Activated CD4-positive, alpha-beta memory T cell treated with anti-CD3 and anti-CD28 coated beads, Interleukin-2, amount 10 ng/mL, durations not matched to agents 7 days and 5 days (primary cell): Measurements from ENCODE around the gene PGA4. TPM values are rescaled to one million over a fixed set of nuclear protein-coding genes. Genes with fewer than 3 reads are reported as not detected.
A peak's percentile ranks its signal among the peaks of the same experiment; 100 is the strongest.

Experiments used
- CTCF ChIA-PET: fragments of 350-600 bp; sonication (Branson Sonifier 250); formaldehyde crosslinking; loops from one replicate; lab custom pipeline; 2021; ENCODE audit warnings: antibody characterized with exemption, inconsistent platforms; lab: Charles Lee
- POLR2A ChIA-PET: fragments of 350-600 bp; sonication (Branson Sonifier 250); formaldehyde crosslinking; loops from one replicate; lab custom pipeline; 2021; ENCODE audit warnings: antibody characterized with exemption; lab: Charles Lee
- DNase-seq: peaks from one replicate; pipeline ENCODE4 v3.0.0-alpha.2; 2020
- H3K27ac Mint-ChIP-seq: one replicate; pipeline ENCODE4 v1.8.0; 2021; ENCODE audit warnings: mild to moderate bottlenecking, mixed read lengths
- H3K27me3 Mint-ChIP-seq: one replicate; pipeline ENCODE4 v1.8.0; 2021; ENCODE audit warnings: mixed read lengths
- H3K36me3 Mint-ChIP-seq: one replicate; pipeline ENCODE4 v1.8.0; 2021; ENCODE audit warnings: low read depth, mixed read lengths
- H3K4me1 Mint-ChIP-seq: one replicate; pipeline ENCODE4 v1.8.0; 2021; ENCODE audit warnings: mixed read lengths
- H3K4me3 Mint-ChIP-seq: one replicate; pipeline ENCODE4 v1.8.0; 2021; ENCODE audit warnings: mild to moderate bottlenecking, mixed read lengths
- H3K9me3 Mint-ChIP-seq: one replicate; pipeline ENCODE4 v1.8.0; 2021; ENCODE audit warnings: mixed read lengths
- total RNA-seq, 2 experiments: library from RNA; stranded (reverse); gene quantifications; one replicate each; pipeline ENCODE4 v1.2.3, GENCODE V29; 2021

The PGA4 gene
- total RNA-seq, 2 experiments from 2014 or later, result not detected

- H3K4me3 Mint-ChIP-seq, result no peak overlapping the region
- no peaks in the 10 kb centered on the region for H3K9me3 Mint-ChIP-seq
- no peaks in the 10 kb centered on the region for H3K36me3 Mint-ChIP-seq
- DNase-seq, result no peak
- POLR2A ChIA-PET, result no interaction called here
- H3K27ac Mint-ChIP-seq, result no peak overlapping the region
- peaks cover 2% of the 10 kb centered on the region for H3K27me3 Mint-ChIP-seq
- peaks cover 16% of the 10 kb centered on the region for H3K4me1 Mint-ChIP-seq
- CTCF ChIA-PET, result no interaction called here
Observed at GRCh38 chr11:61266602-61267001, 44.5 kb downstream of the PGA4 start.

- Mint-ChIP-seq H3K27me3 (peaks cover under 1% of the 10 kb centered on the region), H3K9me3 (no peaks in the 10 kb centered on the region), H3K4me3 (no peak overlapping the region), H3K27ac (no peak overlapping the region), H3K36me3 (no peaks in the 10 kb centered on the region), H3K4me1 (peaks cover 16% of the 10 kb centered on the region)
- POLR2A ChIA-PET, result no interaction called here
- DNase-seq, result no peak
- CTCF ChIA-PET, result interaction anchor here (1.2 kb wide), 1 partner anchor 13 kb away, joined by 3 read pairs; no protein-coding TSS in a partner anchor
Observed at GRCh38 chr11:61267437-61267841, 45.3 kb downstream of the PGA4 start.

GRCh38 chr11:61268588-61269250, 46.6 kb downstream of the PGA4 start:
- no peak for DNase-seq
- H3K27ac Mint-ChIP-seq, result no peak overlapping the region
- ChIA-PET POLR2A (no interaction called here), CTCF (interaction anchor here (1.2 kb wide), 1 partner anchor 15 kb away, joined by 3 read pairs; no protein-coding TSS in a partner anchor)
- no peaks in the 10 kb centered on the region for H3K27me3 Mint-ChIP-seq
- H3K9me3 Mint-ChIP-seq, result no peaks in the 10 kb centered on the region
- H3K4me3 Mint-ChIP-seq, result no peak overlapping the region
- H3K4me1 Mint-ChIP-seq, result peaks cover 17% of the 10 kb centered on the region
- H3K36me3 Mint-ChIP-seq, result no peaks in the 10 kb centered on the region

- ChIA-PET CTCF (interaction anchor here (0.6 to 1.7 kb wide), 7 partner anchors 10 to 176 kb away, joined by 3 to 7 read pairs (median 4); partner anchors contain the start of gene VWCE), POLR2A (interaction anchor here (0.7 to 1.6 kb wide), 6 partner anchors 12 to 158 kb away, joined by 3 to 6 read pairs (median 3); partner anchors contain the start of genes TMEM138 and VWCE)
- Mint-ChIP-seq H3K27ac (peak overlapping the region; percentile 66), H3K36me3 (no peaks in the 10 kb centered on the region), H3K4me1 (peaks cover 20% of the 10 kb centered on the region), H3K4me3 (no peak overlapping the region), H3K27me3 (peaks cover 3% of the 10 kb centered on the region), H3K9me3 (no peaks in the 10 kb centered on the region)
- no peak for DNase-seq
Observed at GRCh38 chr11:61270354-61271076, 48.4 kb downstream of the PGA4 start.

DNA sequence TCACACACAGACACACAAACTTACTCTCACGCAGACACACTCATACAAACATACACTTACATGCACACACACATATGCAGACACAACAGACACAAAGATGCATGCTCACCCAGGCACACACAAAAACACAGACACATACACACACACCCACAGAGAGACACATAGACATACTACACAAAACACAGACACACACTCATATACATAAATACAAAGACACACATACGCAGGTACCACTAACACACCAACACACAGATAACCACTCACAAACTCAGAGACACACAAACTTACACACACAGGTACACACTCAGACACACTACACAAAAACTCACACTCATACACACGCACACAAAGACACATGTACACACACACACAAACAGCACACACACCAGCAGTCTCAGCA, 50.6 kb downstream of the PGA4 start:
- Mint-ChIP-seq H3K36me3 (no peaks in the 10 kb centered on the region), H3K27me3 (peaks cover 3% of the 10 kb centered on the region), H3K4me1 (peaks cover 20% of the 10 kb centered on the region), H3K27ac (no peak overlapping the region), H3K4me3 (no peak overlapping the region), H3K9me3 (no peaks in the 10 kb centered on the region)
- DNase-seq, result no peak
- CTCF ChIA-PET, result no interaction called here
- POLR2A ChIA-PET, result interaction anchor here (1.1 kb wide), 1 partner anchor 357 kb away, joined by 3 read pairs; no protein-coding TSS in a partner anchor

- no peak for DNase-seq
- POLR2A ChIA-PET, result interaction anchor here (1.1 kb wide), 1 partner anchor 358 kb away, joined by 3 read pairs; no protein-coding TSS in a partner anchor
- H3K27ac Mint-ChIP-seq, result no peak overlapping the region
- H3K4me3 Mint-ChIP-seq, result no peak overlapping the region
- peaks cover 22% of the 10 kb centered on the region for H3K4me1 Mint-ChIP-seq
- H3K27me3 Mint-ChIP-seq, result peaks cover 5% of the 10 kb centered on the region
- CTCF ChIA-PET, result no interaction called here
- H3K36me3 Mint-ChIP-seq, result no peaks in the 10 kb centered on the region
- H3K9me3 Mint-ChIP-seq, result no peaks in the 10 kb centered on the region
Observed at GRCh38 chr11:61273178-61274078, 51.3 kb downstream of the PGA4 start.

- CTCF ChIA-PET, result no interaction called here
- DNase-seq, result no peak
- no peaks in the 10 kb centered on the region for H3K9me3 Mint-ChIP-seq
- H3K4me3 Mint-ChIP-seq, result no peak overlapping the region
- H3K4me1 Mint-ChIP-seq, result peaks cover 21% of the 10 kb centered on the region
- H3K27me3 Mint-ChIP-seq, result peaks cover 5% of the 10 kb centered on the region
- H3K27ac Mint-ChIP-seq, result no peak overlapping the region
- POLR2A ChIA-PET, result interaction anchor here (1.1 kb wide), 1 partner anchor 359 kb away, joined by 3 read pairs; no protein-coding TSS in a partner anchor
- H3K36me3 Mint-ChIP-seq, result no peaks in the 10 kb centered on the region
Observed at GRCh38 chr11:61274084-61274483, 51.9 kb downstream of the PGA4 start.

GRCh38 chr11:61275191-61275590, 53.0 kb downstream of the PGA4 start:
- ChIA-PET POLR2A (no interaction called here), CTCF (interaction anchor here (1.1 kb wide), 1 partner anchor 19 kb away, joined by 3 read pairs; the partner anchor contains the start of gene VWCE)
- peaks cover 5% of the 10 kb centered on the region for H3K27me3 Mint-ChIP-seq
- H3K36me3 Mint-ChIP-seq, result no peaks in the 10 kb centered on the region
- H3K4me1 Mint-ChIP-seq, result peaks cover 15% of the 10 kb centered on the region
- no peak overlapping the region for H3K4me3 Mint-ChIP-seq
- DNase-seq, result no peak
- no peaks in the 10 kb centered on the region for H3K9me3 Mint-ChIP-seq
- no peak overlapping the region for H3K27ac Mint-ChIP-seq

DNA sequence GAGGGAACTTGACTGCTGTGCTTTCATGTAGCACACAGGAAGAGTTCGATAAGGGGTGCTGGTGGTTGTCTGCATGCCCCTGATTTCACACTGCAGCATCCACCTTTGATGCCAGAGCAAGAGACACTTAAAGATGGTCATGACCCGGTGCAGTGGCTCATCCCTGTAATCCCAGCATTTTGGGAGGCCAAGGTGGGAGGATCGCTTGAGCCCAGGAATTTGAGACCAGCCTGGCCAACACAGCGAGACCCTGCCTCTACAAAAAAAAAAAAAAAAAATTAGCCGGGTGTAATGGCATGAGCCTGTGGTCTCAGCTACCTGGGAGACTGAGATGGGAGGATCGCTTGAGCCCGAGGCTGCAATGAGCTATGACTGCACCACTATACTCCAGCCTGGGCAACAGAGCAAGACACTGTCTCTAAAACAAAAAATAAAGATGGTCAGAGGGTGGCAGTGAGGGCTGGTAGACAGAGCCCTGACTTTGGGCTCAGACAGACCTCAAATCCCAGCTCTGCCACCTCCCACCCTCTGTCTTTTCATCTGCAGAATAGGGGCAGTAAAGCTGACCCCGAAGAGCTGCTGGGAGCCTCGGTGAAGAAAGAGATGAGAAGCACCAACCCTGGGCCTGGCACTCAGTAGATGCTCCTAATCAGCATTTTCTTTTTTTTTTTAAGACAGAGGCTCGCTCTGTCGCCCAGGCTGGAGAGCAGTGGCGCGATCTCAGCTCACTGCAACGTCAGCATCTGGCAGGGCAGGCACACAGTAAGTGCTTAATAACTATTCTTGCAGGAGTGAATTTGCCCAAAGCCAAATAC, 55.2 kb downstream of the PGA4 start:
- CTCF ChIA-PET, result interaction anchor here (1.2 kb wide), 1 partner anchor 24 kb away, joined by 3 read pairs; no protein-coding TSS in a partner anchor
- DNase-seq, result no peak
- H3K4me3 Mint-ChIP-seq, result no peak overlapping the region
- no peaks in the 10 kb centered on the region for H3K36me3 Mint-ChIP-seq
- H3K27me3 Mint-ChIP-seq, result peaks cover 5% of the 10 kb centered on the region
- peaks cover 6% of the 10 kb centered on the region for H3K4me1 Mint-ChIP-seq
- H3K9me3 Mint-ChIP-seq, result no peaks in the 10 kb centered on the region
- H3K27ac Mint-ChIP-seq, result no peak overlapping the region
- POLR2A ChIA-PET, result interaction anchor here (0.6 kb wide), 1 partner anchor 1618 kb away, joined by 4 read pairs; no protein-coding TSS in a partner anchor

- H3K36me3 Mint-ChIP-seq, result no peaks in the 10 kb centered on the region
- H3K9me3 Mint-ChIP-seq, result no peaks in the 10 kb centered on the region
- H3K4me3 Mint-ChIP-seq, result no peak overlapping the region
- H3K27ac Mint-ChIP-seq, result no peak overlapping the region
- ChIA-PET CTCF (interaction anchor here (1.2 kb wide), 1 partner anchor 24 kb away, joined by 3 read pairs; no protein-coding TSS in a partner anchor), POLR2A (no interaction called here)
- peaks cover 6% of the 10 kb centered on the region for H3K4me1 Mint-ChIP-seq
- no peak for DNase-seq
- H3K27me3 Mint-ChIP-seq, result peaks cover 5% of the 10 kb centered on the region
Observed at GRCh38 chr11:61278001-61278470, 55.9 kb downstream of the PGA4 start.

DNA sequence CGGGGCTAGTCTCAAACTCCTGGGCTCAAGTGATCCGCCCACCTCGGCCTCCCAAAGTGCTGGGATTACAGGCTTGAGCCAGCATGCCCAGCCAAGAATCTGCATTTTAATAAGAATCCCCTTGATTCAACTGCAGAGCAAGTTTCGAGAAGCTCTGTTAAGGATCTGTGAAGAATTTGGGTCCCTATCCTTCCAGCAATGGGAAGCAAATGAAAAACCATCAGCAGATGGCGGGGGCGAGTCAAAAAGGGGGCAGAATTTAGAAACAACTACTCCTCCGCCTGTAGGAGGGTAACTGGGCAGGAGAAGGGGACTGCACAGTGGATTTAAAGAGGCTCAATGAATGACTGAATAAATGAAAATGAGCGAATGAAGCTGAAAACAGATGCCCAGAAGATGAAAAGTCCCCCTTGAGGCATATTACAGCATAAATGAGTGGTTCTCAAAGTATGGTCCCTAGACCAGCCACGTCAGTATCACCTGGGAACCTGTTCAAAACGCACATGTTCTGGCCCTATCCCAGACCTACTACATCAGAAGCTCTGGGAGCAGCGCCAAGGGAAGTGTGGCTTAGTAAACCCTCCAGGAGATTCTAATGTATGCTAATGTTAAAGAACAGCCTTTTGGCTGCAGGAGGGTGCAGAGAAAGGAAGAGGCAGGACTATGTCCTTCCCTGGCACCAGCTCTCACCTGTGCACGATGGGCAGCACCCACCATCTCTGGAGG, 58.0 kb downstream of the PGA4 start:
- H3K4me1 Mint-ChIP-seq, result peaks cover 2% of the 10 kb centered on the region
- H3K36me3 Mint-ChIP-seq, result no peaks in the 10 kb centered on the region
- no peak for DNase-seq
- ChIA-PET POLR2A (no interaction called here), CTCF (interaction anchor here (0.6 to 0.9 kb wide), 3 partner anchors 9 to 24 kb away, joined by 3 to 4 read pairs (median 4); no protein-coding TSS in a partner anchor)
- no peak overlapping the region for H3K4me3 Mint-ChIP-seq
- no peak overlapping the region for H3K27ac Mint-ChIP-seq
- peaks cover 3% of the 10 kb centered on the region for H3K27me3 Mint-ChIP-seq
- H3K9me3 Mint-ChIP-seq, result no peaks in the 10 kb centered on the region
